BE2C (cell line): Measurements from ENCODE around the gene FETUB.
"Not testable (repeated sequence)": the region's sequence is repeated elsewhere in the genome, so short reads cannot be mapped to it uniquely, and the experiment has no call there.

ENCODE experiments used
- DNase-seq: peaks from one replicate; pipeline ENCODE4 v3.0.0-alpha.2; 2020
- H3K27me3 ChIP-seq: fragments of 250-450 bp; sonication (Bioruptor Pico); 2 replicates; pipeline ENCODE4 v1.5.1; 2020; ENCODE audit warnings: mild to moderate bottlenecking
- H3K36me3 ChIP-seq: fragments of 250-450 bp; sonication (Bioruptor Pico); 2 replicates; pipeline ENCODE4 v1.5.1; 2020; ENCODE audit warnings: mild to moderate bottlenecking
- H3K4me1 ChIP-seq: fragments of 250-450 bp; sonication (Bioruptor Pico); 2 replicates; pipeline ENCODE4 v1.5.1; 2020
- H3K4me3 ChIP-seq: 2 replicates; pipeline ENCODE4 v1.5.1; 2011; ENCODE audit warnings: low read depth, low read length
- H3K9me3 ChIP-seq: fragments of 250-450 bp; sonication (Bioruptor Pico); 2 replicates; pipeline ENCODE4 v1.5.1; 2020
- TF ChIP-seq, protein P1 (sequence below): IDR thresholded peaks from 2 replicates; pipeline ENCODE4 v1.5.1; 2012; ENCODE audit warnings: mild to moderate bottlenecking, low read depth, low read length

Gene FETUB

DNA sequence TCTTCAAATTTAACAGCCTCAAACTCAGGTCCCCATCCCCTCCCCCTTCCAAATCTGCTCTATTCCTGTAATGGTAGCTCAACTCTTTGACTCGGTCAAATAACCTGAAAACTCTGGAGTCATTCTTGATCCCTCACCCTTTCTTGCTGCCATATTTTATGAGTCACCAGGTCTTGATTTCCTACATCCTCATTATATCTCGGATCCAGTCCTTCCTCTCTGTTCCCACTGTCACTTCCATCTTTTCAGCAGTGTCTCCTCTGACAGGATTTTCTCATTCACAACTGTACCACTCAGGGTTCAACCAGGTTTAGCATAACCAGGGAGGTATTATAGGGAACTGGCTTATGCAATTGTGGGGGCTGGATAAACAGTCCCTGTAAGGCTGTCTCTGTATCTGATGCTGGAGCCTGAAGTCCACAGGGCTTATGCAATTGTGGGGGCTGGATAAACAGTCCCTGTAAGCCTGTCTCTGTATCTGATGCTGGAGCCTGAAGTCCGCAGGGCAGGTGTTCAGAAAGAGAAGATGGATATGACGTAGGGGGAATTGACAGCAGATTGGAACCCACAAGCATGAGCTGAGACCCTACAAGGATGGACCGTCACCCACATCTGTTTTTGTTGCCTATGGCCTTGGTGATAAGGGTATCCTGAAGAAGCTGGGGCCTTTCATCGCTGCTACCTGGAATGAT, 9.1 kb upstream of the FETUB start:
- H3K4me3 ChIP-seq = no peak overlapping the region
- H3K27me3 ChIP-seq = peaks cover 15% of the 10 kb centered on the region
- no peaks in the 10 kb centered on the region for H3K36me3 ChIP-seq
- no peaks in the 10 kb centered on the region for H3K4me1 ChIP-seq
- no peak for DNase-seq
- TF ChIP-seq, protein P1, sequence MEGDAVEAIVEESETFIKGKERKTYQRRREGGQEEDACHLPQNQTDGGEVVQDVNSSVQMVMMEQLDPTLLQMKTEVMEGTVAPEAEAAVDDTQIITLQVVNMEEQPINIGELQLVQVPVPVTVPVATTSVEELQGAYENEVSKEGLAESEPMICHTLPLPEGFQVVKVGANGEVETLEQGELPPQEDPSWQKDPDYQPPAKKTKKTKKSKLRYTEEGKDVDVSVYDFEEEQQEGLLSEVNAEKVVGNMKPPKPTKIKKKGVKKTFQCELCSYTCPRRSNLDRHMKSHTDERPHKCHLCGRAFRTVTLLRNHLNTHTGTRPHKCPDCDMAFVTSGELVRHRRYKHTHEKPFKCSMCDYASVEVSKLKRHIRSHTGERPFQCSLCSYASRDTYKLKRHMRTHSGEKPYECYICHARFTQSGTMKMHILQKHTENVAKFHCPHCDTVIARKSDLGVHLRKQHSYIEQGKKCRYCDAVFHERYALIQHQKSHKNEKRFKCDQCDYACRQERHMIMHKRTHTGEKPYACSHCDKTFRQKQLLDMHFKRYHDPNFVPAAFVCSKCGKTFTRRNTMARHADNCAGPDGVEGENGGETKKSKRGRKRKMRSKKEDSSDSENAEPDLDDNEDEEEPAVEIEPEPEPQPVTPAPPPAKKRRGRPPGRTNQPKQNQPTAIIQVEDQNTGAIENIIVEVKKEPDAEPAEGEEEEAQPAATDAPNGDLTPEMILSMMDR = no peak
- no peaks in the 10 kb centered on the region for H3K9me3 ChIP-seq

DNA sequence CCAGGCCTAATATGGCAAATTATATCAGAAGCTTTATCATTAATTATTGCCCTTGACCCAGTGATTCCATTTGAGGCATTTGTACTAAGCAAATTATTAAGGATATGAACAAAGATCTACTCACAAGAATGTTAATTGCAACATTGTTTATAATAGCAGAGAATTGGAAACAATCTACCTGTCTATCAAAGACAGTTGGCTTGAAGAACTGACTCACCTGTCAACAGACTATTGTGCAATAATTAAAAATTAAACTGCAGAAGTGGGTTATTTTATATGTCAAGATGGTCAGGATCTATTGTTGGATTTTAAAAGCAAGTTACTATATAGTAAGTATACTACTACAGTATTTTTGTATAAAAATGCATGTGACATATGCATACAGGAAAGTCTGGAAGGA, 6.7 kb upstream of the FETUB start:
- DNase-seq = no peak
- H3K27me3 ChIP-seq = peaks cover 9% of the 10 kb centered on the region
- TF ChIP-seq, protein P1 = no peak
- H3K36me3 ChIP-seq = no peaks in the 10 kb centered on the region
- H3K4me3 ChIP-seq = no peak overlapping the region
- H3K4me1 ChIP-seq = no peaks in the 10 kb centered on the region
- H3K9me3 ChIP-seq = no peaks in the 10 kb centered on the region

DNA sequence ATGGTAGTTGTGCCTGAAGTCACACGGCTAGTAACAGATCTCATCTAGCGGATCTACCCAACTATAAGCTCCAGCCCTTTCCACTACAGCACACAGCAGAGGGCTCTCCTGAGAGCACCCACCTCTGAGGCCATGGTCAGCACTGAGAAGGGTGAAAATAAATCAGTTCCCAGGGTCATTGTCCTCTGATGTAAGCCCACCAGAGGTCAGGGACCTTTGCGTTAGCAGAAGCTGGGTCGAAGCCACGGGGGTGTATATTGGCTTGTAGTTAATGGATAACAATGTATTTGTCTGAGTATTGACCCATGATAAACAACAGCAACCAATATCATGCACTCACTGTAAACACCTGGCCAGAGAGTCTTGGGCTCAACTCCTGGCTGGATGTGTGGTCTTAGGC, 6.0 kb upstream of the FETUB start:
- not testable (repeated sequence) for H3K36me3 ChIP-seq, H3K4me3 ChIP-seq, H3K27me3 ChIP-seq, H3K9me3 ChIP-seq, DNase-seq, H3K4me1 ChIP-seq

DNA sequence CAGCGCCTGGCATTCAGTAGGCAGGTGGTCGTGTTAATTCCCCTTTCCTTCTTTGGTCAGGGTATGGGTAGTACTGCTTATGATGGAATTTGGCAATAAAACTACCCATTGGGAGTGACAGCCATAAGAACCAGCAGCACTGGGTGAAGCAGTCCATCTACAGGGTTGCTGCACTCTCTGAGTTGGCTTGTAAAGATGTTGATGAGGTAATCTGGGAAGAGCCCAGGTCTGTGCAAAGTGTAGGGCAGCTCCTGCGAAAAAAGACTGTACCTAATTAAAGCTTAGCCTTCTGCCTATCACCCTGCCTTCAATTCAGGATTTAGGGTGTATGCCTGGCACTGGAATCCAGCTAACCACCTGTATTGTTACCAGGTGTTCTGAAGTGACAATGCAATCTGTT, 4.7 kb upstream of the FETUB start:
- TF ChIP-seq, protein P1 = no peak
- H3K36me3 ChIP-seq = no peaks in the 10 kb centered on the region
- no peaks in the 10 kb centered on the region for H3K9me3 ChIP-seq
- no peaks in the 10 kb centered on the region for H3K4me1 ChIP-seq
- H3K4me3 ChIP-seq = no peak overlapping the region
- no peak for DNase-seq
- H3K27me3 ChIP-seq = peaks cover 10% of the 10 kb centered on the region

DNA sequence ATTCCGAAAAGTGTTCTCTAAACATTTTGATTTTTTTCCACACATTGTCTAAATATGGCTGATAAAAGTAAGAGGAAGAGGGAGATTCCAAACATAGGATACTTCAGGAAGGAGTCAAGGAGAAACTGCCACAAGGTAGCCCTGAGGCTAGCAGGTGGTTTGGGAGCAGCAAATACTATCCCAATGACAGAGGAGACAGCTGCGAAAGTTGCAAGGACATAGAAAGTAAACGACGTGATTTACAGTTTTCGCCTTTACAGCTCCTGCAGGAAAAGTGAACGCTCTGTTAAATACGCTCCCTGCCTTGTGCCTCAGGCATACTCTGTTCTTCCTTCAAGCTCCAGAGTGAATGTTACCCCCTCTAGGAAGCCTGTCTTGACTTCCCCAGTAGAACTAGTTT, 3.7 kb upstream of the FETUB start:
- H3K4me1 ChIP-seq = no peaks in the 10 kb centered on the region
- TF ChIP-seq, protein P1 = no peak
- H3K4me3 ChIP-seq = no peak overlapping the region
- peaks cover 11% of the 10 kb centered on the region for H3K27me3 ChIP-seq
- DNase-seq = no peak
- no peaks in the 10 kb centered on the region for H3K9me3 ChIP-seq
- H3K36me3 ChIP-seq = no peaks in the 10 kb centered on the region

DNA sequence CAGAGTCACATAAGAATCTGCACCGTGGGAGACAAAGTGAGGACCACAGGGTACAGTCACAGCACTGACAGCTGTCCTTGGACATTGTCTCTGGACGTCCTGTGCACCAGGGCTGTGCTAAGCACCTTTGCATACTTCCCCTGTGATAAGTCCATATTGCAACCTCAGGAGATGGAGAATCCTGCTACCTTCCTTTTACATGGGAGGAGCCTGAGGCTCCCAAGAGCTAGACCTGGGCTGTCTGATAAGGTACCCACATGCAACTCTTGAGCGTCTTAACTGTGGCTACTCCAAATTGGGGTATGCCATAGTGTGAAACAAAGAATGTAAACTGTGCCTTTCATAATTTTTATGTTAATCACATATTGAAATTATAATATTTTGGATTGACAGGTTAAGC, 2.5 kb upstream of the FETUB start:
- Histone ChIP-seq H3K36me3 (no peaks in the 10 kb centered on the region), H3K9me3 (no peaks in the 10 kb centered on the region), H3K4me1 (no peaks in the 10 kb centered on the region), H3K4me3 (no peak overlapping the region), H3K27me3 (peaks cover 22% of the 10 kb centered on the region)
- DNase-seq = no peak
- TF ChIP-seq, protein P1 = no peak
